Rectal smooth muscle tissue (tissue), 1 donor: ENCODE measurements around the gene PARP2.
"Not testable (repeated sequence)": the region's sequence is repeated elsewhere in the genome, so short reads cannot be mapped to it uniquely, and the experiment has no call there.

Experiments
- H3K27ac ChIP-seq: one replicate; pipeline ENCODE4 v1.7.0; 2013; ENCODE audit warnings: low read depth, low read length, inconsistent platforms
- H3K27me3 ChIP-seq: one replicate; pipeline ENCODE4 v1.7.0; 2013; ENCODE audit warnings: low read length; ENCODE audit not compliant: control insufficient read depth, insufficient read depth
- H3K36me3 ChIP-seq: one replicate; pipeline ENCODE4 v1.7.0; 2013; ENCODE audit warnings: low read length; ENCODE audit not compliant: control insufficient read depth, insufficient read depth
- H3K4me1 ChIP-seq: one replicate; pipeline ENCODE4 v1.7.0; 2013; ENCODE audit warnings: low read length; ENCODE audit not compliant: control insufficient read depth, insufficient read depth
- H3K4me3 ChIP-seq: one replicate; pipeline ENCODE4 v1.7.0; 2013; ENCODE audit warnings: low read length
- H3K9ac ChIP-seq: one replicate; pipeline ENCODE4 v1.7.0; 2013; ENCODE audit warnings: low read length

PARP2 gene

DNA sequence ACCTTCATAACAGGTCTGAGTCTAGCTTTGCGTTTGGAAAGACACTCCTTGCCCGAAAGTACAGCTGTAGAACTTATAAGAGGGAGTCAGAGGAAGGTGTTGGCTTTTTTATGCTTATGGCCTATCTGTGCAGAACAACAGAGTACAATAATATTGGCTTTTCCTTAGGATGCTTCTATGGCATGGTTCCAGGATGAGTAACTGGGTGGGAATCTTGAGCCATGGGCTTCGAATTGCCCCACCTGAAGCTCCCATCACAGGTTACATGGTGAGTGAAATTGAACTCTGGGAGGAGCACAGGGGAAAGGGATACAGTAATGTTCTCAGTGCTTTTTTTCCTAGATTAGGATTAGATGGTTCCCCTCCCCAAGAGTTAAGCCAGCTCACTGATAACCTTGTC, 13.0 kb downstream of the PARP2 start:
- Histone ChIP-seq H3K27me3 (no peaks in the 10 kb centered on the region), H3K4me1 (no peaks in the 10 kb centered on the region), H3K4me3 (no peak overlapping the region), H3K27ac (no peak overlapping the region), H3K9ac (no peak overlapping the region), H3K36me3 (peaks cover 28% of the 10 kb centered on the region)

DNA sequence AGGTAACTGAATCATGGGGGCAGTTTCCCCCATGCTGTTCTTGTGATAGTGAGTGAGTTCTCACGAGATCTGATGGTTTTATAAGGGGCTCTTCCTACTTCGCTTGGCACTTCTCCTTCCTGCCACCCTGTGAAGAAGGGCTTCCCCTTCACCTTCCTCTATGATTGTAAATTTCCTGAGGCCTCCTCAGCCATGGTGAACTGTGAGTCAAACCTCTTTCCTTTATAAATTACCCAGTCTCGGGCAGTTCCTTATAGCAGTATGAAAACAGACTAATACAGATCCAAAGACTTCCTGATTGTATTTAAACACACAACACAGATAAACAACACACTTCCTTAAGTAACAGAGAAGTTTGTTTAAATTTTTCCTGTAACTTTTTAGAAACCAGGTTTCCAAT, 15.0 kb downstream of the PARP2 start:
- H3K36me3 ChIP-seq: peaks cover 24% of the 10 kb centered on the region
- H3K27ac ChIP-seq, H3K27me3 ChIP-seq, H3K4me3 ChIP-seq, H3K9ac ChIP-seq, H3K4me1 ChIP-seq: not testable (repeated sequence)

DNA sequence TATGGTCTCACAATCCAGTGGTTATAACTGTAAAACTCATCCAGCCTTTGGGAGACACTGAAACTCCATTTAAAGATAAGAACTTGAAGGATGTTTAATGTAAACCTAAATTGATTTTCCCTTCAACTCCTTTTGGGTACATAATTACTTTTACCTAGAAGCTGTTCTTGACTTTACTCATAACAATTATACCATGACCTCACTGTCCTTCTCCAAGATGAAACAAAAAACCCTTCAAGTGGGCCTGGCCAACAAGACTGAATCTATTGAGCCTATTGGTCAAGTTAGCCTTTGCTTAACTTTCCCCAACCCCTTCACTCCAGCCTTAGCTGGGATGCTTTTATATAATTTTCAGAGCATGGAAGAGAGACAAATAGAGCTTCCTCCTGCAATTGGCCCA, 22.5 kb downstream of the PARP2 start:
- H3K4me1 ChIP-seq: no peaks in the 10 kb centered on the region
- H3K27me3 ChIP-seq: no peaks in the 10 kb centered on the region
- peaks cover 14% of the 10 kb centered on the region for H3K36me3 ChIP-seq
- H3K27ac ChIP-seq: no peak overlapping the region
- H3K4me3 ChIP-seq: no peak overlapping the region
- no peak overlapping the region for H3K9ac ChIP-seq

DNA sequence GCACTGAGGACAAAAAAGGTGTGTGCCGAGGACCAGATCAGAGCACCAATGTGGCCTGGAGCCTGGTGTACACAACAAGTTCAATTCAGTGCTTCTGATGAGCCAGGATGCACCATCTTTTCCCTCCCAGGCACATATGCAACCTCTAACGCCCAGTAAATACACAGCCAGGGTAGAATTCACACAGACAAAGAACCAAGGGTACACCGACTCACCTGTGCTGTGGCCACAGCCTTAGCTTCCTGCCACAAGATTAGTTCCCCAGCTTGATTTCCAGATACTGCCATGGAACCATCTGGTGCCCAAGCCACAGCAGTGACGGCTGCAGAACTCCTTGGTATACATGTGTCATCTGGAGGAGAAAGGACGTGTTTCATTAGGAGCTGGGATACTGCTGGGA, 29.4 kb downstream of the PARP2 start:
- Histone ChIP-seq H3K27ac (no peak overlapping the region), H3K9ac (no peak overlapping the region), H3K36me3 (peaks cover 45% of the 10 kb centered on the region), H3K27me3 (no peaks in the 10 kb centered on the region), H3K4me3 (no peak overlapping the region), H3K4me1 (no peaks in the 10 kb centered on the region)

DNA sequence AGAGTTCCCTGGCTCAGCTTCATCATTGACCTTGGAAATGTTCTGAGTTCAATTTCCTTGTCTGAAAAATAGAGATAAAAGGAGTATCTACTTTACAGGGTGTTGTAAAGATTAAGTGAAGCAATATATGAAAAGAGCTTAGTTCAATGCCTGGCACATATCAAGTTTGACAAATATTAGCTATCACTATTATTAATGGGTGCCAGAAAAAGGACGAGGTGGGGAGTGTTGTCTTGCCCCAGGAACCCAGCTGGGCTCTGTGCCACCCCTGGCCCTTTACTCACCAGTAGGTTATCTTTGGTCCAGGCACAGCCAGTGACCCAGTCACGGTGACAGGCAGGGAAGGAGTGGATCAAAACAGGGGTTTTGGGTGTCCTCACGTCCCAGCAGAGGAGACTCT, 32.0 kb downstream of the PARP2 start:
- Histone ChIP-seq H3K4me1 (no peaks in the 10 kb centered on the region), H3K27me3 (no peaks in the 10 kb centered on the region), H3K27ac (no peak overlapping the region), H3K4me3 (no peak overlapping the region), H3K36me3 (peaks cover 63% of the 10 kb centered on the region), H3K9ac (no peak overlapping the region)

DNA sequence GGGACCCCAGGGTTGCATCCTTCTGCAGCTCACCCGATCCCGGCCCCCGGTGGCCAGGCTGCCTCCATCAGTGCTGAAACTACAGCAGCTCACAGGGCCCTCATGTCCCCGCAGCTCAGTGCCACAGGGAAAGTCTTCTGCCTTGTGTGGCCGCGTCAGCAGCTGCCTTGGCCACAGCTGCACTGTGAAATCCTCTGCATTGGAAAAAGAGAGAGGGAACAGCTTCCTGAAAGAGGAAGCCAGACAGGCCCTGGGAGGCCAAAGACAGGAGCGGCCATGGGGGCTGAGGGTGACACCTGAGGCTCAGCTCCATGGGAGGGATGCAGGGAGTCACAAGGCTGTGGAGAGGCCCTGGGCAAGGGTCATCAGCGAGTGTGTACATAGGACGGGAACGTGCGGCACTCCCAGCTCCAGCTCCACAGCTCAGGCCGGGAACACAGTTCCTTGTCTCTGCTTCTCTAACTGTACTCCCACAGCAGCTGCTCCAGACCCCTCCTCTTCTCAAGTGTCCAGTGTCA, 32.7 kb downstream of the PARP2 start:
- H3K36me3 ChIP-seq: peaks cover 65% of the 10 kb centered on the region
- no peak overlapping the region for H3K27ac ChIP-seq
- no peak overlapping the region for H3K9ac ChIP-seq

DNA sequence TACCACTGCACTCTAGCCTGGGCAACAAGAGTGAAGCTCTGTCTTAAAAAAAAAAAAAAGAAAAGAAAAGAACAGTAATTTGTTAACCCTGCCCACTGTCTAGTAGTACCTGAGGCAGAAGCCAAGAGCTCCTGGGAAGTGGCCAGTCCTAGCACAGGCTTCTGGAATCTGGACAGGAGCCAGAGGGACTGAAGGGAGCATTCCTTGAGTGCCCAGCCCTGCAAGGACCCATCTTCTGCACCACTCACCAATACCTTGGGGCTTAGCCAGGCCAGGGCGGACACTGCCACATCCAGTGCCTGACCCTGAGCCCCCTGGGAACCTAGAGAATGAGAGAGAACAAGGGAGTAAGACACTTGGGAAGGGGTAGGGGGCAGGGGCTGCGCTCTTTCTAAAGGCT, 33.7 kb downstream of the PARP2 start:
- Histone ChIP-seq H3K27me3 (no peaks in the 10 kb centered on the region), H3K4me1 (no peaks in the 10 kb centered on the region), H3K9ac (no peak overlapping the region), H3K27ac (no peak overlapping the region), H3K4me3 (no peak overlapping the region), H3K36me3 (peaks cover 68% of the 10 kb centered on the region)

More for the DNA sequence above, 32.7 kb downstream of the PARP2 start:
- Histone ChIP-seq H3K27me3 (no peaks in the 10 kb centered on the region), H3K4me3 (no peak overlapping the region), H3K4me1 (no peaks in the 10 kb centered on the region)

DNA sequence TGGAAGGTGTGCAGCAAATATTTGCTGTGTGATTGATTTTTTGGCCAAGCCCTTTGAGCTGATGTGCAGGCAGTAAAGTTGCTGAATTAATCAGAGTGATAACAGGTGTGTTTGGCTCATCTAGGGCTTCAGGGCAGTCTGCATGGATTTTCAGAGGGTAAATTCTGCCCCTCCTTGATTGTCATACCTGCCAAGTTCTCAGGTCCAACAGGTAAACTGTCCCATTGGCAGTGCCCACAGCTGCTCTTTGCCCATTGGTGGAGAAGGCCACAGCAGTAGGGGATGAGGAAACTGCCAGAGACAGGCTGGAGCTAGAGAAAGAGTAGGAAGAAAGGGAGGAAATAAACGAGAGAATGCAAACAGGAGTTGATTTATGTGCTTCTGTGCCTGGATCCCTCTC, 36.3 kb downstream of the PARP2 start:
- no peak overlapping the region for H3K27ac ChIP-seq
- peaks cover 62% of the 10 kb centered on the region for H3K36me3 ChIP-seq
- H3K4me1 ChIP-seq: no peaks in the 10 kb centered on the region

DNA sequence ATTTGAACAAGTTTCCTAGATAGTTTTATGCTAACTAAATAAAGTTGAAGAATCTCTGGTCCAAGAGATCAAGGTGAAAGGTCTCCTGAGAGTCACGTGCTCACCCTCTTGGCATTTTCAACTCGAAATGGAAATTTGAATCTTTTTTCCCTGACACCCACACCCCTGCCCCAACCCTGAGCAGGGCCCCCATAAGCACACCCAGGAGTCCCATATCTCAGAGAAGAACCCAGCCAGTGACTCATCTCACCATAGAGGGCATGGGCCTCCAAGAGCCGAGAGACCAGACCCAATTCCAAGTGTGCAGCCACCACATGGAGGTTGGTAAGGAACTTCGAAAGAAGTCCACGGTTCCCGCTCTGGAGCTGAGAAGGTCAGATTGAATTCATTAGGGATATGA, 37.2 kb downstream of the PARP2 start:
- Histone ChIP-seq H3K4me1 (no peaks in the 10 kb centered on the region), H3K36me3 (peaks cover 66% of the 10 kb centered on the region), H3K27ac (no peak overlapping the region), H3K4me3 (no peak overlapping the region), H3K9ac (no peak overlapping the region), H3K27me3 (no peaks in the 10 kb centered on the region)

More for the DNA sequence above, 36.3 kb downstream of the PARP2 start:
- Histone ChIP-seq H3K4me3 (no peak overlapping the region), H3K27me3 (no peaks in the 10 kb centered on the region), H3K9ac (no peak overlapping the region)

DNA sequence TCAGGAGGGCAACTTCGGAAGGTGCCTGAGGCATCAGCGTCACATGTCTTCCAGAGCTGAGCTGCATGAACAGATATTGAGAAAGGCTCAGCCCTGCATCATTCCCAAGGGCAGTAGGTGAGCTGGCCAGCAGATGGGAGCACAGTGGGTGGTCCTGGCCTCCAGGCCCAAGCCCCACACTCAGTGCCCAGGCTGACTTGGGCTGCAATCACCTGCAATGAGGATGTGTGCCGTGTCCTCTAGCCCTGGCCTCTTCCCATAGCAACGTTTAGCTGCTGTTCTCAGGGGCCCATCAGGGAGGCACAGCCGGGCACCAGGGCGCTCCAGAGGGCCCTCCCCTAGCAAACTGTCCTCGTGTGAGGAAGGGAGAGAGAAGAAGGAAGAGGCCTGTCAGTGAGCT, 37.9 kb downstream of the PARP2 start:
- H3K4me1 ChIP-seq: no peaks in the 10 kb centered on the region
- H3K9ac ChIP-seq: no peak overlapping the region
- no peak overlapping the region for H3K27ac ChIP-seq
- no peaks in the 10 kb centered on the region for H3K27me3 ChIP-seq
- H3K4me3 ChIP-seq: no peak overlapping the region
- H3K36me3 ChIP-seq: peaks cover 66% of the 10 kb centered on the region

DNA sequence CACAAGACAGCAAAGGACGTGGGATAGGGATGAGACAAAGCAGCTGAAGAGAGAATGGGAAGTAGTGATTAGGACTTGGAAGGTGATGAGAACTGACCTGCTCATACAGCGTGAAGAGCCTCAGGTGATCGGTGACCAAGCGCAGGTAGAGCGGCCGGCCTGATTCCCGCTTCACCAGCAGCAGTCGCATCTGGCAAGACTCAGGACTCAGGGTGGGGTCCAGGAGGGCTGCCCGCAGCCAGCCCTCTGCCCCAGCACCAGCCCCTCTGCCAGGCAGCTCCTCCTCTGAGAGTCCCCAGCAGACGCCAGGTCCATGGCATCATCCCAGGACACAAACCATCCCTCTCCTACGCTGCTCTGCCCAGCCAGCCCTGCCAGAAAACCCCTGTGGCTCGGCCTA, 39.1 kb downstream of the PARP2 start:
- Histone ChIP-seq H3K27ac (no peak overlapping the region), H3K4me1 (no peaks in the 10 kb centered on the region), H3K4me3 (no peak overlapping the region), H3K9ac (no peak overlapping the region), H3K27me3 (no peaks in the 10 kb centered on the region), H3K36me3 (peaks cover 72% of the 10 kb centered on the region)

DNA sequence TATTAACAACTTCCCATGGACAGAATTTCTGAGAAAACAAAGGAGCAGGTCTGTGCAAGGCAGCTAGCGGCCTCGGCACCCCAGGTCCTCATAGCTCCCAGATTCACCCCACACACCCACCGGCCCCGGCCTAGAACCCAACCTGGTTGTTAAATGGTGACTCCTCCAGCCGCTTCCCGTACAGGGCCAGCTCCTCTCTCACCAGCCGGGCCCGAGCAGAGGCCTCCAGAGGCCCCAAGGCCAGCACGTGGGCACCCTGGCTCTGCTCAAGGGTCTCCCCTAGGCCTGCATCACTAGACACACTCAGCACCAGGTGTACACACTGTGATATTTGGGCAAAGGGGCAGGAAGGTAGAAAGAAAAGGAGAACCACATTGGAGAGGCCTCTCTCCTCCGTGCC, 39.6 kb downstream of the PARP2 start:
- H3K27me3 ChIP-seq: no peaks in the 10 kb centered on the region
- no peak overlapping the region for H3K27ac ChIP-seq
- H3K9ac ChIP-seq: no peak overlapping the region
- no peaks in the 10 kb centered on the region for H3K4me1 ChIP-seq
- H3K36me3 ChIP-seq: peaks cover 76% of the 10 kb centered on the region
- H3K4me3 ChIP-seq: no peak overlapping the region

DNA sequence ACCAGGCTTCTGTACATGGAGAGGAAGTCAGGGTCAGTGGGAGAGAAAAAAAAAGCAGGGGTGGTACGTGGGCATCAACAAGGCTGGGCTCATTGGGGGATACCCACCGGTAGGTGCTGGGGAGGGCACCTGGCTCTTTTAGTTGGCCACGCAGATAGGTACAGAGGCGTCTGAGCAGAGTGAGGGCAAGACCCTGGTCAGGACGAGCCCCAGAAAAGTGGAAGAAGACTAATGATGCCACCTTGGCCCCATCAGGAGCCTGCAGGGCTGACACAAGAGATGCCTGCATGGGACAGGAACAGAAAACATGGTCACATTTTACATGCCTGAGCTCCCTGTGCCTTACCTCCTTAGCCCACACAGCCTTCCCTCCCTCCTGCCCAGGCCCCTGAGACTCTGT, 40.2 kb downstream of the PARP2 start:
- H3K27ac ChIP-seq: no peak overlapping the region
- H3K9ac ChIP-seq: no peak overlapping the region
- no peaks in the 10 kb centered on the region for H3K27me3 ChIP-seq
- H3K4me3 ChIP-seq: no peak overlapping the region
- H3K4me1 ChIP-seq: no peaks in the 10 kb centered on the region
- peaks cover 76% of the 10 kb centered on the region for H3K36me3 ChIP-seq
